Prostate gland (tissue), 2 donors: ENCODE data around the gene OSBPL6.

Experiments used
- POLR2A ChIP-seq: fragments of 450-650 bp; IDR thresholded peaks from one replicate; pipeline ENCODE4 v1.6.1; 2016; ENCODE audit warnings: antibody characterized with exemption, mild to moderate bottlenecking
- TF ChIP-seq, protein P1 (sequence below), 4 experiments: fragments of 200-600 bp in 2 of 4; fragments of 450-650 bp in 2 of 4; sonication (generic) in 2 of 4; IDR thresholded peaks; 1 replicate in 3 of 4; 2 replicates in 1 of 4; pipeline ENCODE4 v1.5.1; 2016 to 2019; ENCODE audit warnings: antibody characterized with exemption in 4 of 4, mild to moderate bottlenecking in 2 of 4, moderate library complexity in 2 of 4

DNA sequence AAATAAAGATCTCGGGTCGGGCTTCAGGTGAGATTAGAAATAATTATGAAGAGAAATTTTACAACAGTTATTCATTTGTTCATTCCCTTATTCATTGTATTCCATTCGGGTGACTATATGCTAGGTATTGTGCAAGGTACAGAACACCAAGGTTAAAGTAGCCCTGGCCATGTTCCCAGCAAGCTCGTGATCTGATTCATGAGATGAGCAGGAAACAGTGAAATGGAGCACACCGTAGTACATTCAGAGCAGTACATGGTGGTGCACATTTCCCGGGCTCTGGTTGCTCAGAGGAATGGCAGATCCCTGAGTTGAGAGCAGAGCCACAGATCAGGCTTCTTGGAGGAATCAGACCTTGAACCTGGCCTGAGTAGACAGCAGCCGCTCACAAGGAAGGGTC, 168.9 kb downstream of the OSBPL6 start:
- TF ChIP-seq, protein P1, sequence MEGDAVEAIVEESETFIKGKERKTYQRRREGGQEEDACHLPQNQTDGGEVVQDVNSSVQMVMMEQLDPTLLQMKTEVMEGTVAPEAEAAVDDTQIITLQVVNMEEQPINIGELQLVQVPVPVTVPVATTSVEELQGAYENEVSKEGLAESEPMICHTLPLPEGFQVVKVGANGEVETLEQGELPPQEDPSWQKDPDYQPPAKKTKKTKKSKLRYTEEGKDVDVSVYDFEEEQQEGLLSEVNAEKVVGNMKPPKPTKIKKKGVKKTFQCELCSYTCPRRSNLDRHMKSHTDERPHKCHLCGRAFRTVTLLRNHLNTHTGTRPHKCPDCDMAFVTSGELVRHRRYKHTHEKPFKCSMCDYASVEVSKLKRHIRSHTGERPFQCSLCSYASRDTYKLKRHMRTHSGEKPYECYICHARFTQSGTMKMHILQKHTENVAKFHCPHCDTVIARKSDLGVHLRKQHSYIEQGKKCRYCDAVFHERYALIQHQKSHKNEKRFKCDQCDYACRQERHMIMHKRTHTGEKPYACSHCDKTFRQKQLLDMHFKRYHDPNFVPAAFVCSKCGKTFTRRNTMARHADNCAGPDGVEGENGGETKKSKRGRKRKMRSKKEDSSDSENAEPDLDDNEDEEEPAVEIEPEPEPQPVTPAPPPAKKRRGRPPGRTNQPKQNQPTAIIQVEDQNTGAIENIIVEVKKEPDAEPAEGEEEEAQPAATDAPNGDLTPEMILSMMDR (IDR thresholded peaks at IDR 0.05): no peak
- no peak for TF ChIP-seq POLR2A
